ENCODE measurements around the gene XRCC2.

XRCC2 gene

GRCh38 chr7:152615031-152615741 lies 60.8 kb downstream of the XRCC2 start:
- peak in 34 of 51 donors; percentile 4 to 68 (median 27) for DNase-seq

DNA sequence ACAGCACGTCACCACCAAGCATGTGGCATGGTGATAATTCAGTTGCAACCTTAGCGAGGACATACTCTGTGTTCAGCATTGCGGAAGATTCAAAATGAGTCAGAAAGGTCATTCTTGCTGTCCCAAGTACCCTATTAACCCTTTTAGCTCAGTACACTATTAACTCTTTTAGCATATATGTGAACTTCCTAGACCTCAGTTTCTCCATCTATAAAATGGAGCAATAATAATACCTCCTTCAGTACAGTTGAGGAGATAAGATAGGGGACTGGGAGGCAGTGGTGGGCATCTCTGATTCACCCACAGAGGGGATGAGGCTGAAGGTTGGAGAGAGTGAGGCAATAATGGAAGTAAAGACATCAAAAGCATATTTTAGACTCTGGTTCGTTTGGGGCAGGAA lies 67.3 kb downstream of the XRCC2 start:
- no peak for DNase-seq

- no peak for DNase-seq
Observed at GRCh38 chr7:152608208-152608607, 67.7 kb downstream of the XRCC2 start.

- no peak for DNase-seq
Observed at GRCh38 chr7:152607007-152607406, 68.9 kb downstream of the XRCC2 start.

DNA sequence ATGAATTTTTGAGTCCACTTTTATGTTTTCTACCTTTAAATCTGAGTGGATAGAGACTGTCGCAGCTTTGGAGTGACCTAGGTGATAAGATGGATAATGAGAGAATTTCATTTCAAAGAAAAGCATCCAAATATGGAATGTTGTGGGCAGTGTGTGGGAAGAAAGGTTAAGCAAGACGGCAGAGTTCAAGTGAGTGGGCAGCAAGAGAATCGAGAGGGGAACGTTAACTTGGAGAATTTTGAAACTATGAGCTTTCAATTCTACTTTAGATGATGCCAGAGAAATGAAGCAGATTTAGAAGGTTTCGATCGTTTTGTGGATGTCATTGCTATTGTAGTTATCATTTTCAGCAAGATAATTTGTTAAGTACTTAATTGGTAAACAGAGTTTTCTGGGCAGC lies 73.0 kb downstream of the XRCC2 start:
- no peak for DNase-seq

GRCh38 chr7:152601305-152601798 lies 74.6 kb downstream of the XRCC2 start:
- DNase-seq, result no peak

GRCh38 chr7:152600266-152600665 lies 75.7 kb downstream of the XRCC2 start:
- no peak for DNase-seq

- no peak for DNase-seq
Observed at GRCh38 chr7:152597507-152597906, 78.4 kb downstream of the XRCC2 start.

DNA sequence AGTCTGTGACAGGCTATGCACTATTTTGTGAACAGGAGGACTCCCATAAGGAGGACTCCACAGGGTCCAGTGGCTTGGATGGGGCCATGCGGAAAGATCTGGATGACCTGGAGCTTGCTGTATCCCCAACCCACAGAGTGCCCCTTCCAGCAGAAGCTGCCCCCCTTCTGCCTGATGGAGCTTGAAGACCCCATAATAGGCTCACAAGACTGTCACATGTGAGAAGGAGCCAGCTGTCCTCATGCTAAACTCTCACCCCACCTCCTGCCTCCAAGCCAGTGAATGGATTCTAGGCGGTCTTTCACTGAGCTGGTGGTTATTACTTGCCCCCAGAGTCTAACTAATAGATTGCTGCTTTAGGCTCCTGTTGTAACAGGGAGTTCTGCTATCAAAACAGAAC lies 79.1 kb downstream of the XRCC2 start:
- no peak for DNase-seq
